ENCODE data around the gene PPP1R16B. TPM values are rescaled to one million over a fixed set of nuclear protein-coding genes. Genes with fewer than 3 reads are reported as not detected.
A peak's percentile ranks its signal among the peaks of the same experiment; 100 is the strongest.
"Not testable (repeated sequence)": the region's sequence is repeated elsewhere in the genome, so short reads cannot be mapped to it uniquely, and the experiment has no call there.

The PPP1R16B gene
- total RNA-seq, 2 donors from 2014 or later: 1.6 to 4.7 TPM

DNA sequence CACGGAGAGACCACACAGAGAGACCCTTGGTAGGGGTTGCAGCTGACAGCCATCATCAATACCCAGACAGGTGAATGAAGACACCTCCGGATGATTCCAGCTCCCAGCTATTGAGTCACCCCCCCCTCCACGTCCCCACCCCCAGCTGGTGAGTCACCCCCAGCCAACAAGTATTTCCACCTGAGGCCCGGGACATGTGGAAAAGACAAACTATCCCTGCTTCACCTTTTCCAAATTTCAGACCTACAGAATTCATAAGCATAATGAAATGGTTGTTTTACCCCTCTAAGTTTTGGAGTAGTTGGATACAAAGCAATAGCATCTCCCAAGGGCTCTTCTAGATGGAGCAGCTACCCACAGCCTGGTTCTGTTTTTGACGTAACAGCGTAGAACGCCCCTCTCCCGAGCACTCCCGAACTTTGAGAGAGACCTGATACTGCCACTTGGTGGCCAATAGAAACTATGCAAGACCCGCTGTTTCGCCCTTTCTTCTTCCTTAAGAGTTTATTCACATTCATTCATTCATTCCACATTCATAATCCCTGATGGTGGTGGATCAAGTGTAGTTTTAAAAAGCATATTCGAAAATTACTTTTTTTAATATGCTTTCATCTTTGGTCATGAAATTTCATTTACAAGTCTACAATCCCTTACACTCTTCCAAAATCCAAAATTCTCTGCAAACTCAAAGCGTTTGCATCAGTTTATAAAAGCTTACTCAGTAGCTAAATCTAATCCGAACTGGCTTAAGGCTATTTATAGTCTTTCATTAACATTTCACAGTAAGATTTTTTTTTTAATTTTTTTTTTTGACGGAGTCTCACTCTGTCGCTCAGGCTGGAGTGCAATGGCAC is 15.1 kb upstream of the PPP1R16B start:
- Histone ChIP-seq H3K36me3 (replicated peaks in 1 of 2; ENCODE audit: insufficient read depth in 1 of 2, low read depth in 2 of 2) (no peaks in the 10 kb centered on the region), H3K4me3 (no peak overlapping the region), H3K27me3 (no peaks in the 10 kb centered on the region), H3K4me1 (no peaks in the 10 kb centered on the region), H3K9me3 (no peaks in the 10 kb centered on the region), H3K27ac (no peak overlapping the region)
- intact Hi-C loops (cut with DNase I): no loop called here
- DNase-seq (peak in 1 of 4 donors; percentile 33), ATAC-seq (no peak)
- peak in 6 of 7 experiments; percentile 41 to 57 (median 47) for TF ChIP-seq CTCF (IDR thresholded peaks at IDR 0.05)
- no peak for TF ChIP-seq POLR2A (IDR thresholded peaks at IDR 0.05)
- 34 to 35% methylated on average over 16 of the region's 16 CpGs for WGBS, 2 donors

DNA sequence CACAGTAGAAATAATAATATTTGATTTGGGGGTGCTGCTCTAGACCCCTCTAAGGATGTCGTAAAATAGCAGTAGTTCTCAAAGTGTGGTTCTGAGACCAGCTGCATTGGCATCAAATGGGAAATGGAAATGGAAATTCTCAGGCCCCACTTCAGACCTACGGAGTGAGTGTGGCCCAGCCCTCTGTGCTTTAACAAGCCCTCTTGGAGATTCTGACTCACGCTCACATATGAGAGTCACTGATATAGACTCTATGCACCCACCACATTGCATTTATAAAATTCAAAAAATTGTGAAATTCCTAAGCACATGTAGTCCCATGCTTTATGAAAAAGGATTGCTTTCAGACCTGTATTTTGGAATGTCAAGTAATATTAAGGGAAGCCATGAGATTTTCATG is 14.2 kb upstream of the PPP1R16B start:
- no peak overlapping the region for H3K27ac ChIP-seq
- no peaks in the 10 kb centered on the region for H3K27me3 ChIP-seq
- no peak for TF ChIP-seq POLR2A (IDR thresholded peaks at IDR 0.05)
- ATAC-seq (no peak), DNase-seq (no peak)
- H3K4me3 ChIP-seq: no peak overlapping the region
- H3K36me3 ChIP-seq (replicated peaks in 1 of 2; ENCODE audit: insufficient read depth in 1 of 2, low read depth in 2 of 2): no peaks in the 10 kb centered on the region
- WGBS, 2 donors: 50 to 70% methylated on average over 3 of the region's 3 CpGs
- intact Hi-C loops (cut with DNase I): no loop called here
- no peaks in the 10 kb centered on the region for H3K9me3 ChIP-seq
- H3K4me1 ChIP-seq: no peaks in the 10 kb centered on the region

DNA sequence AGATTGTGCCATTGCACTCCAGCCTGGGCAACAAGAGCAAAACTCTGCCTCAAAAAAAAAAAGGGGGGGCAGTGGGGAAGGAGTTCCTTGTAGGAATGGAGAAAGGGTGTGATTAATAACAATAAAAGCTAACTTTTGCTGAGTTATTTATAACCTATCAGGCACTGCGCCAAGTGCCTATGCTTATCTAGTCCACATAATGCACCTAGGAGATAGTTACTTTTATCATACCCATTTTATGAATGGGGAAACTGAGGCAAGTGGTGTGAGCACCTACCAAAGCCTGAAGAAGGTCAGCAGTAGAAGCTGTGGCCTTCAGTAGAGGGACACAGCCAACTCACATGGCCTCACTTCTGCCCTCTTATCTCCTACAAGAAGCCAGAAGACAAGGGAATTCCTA is 13.6 kb upstream of the PPP1R16B start:
- Histone ChIP-seq H3K4me3 (no peak overlapping the region), H3K4me1 (no peaks in the 10 kb centered on the region), H3K27ac (no peak overlapping the region), H3K36me3 (replicated peaks in 1 of 2; ENCODE audit: insufficient read depth in 1 of 2, low read depth in 2 of 2) (no peaks in the 10 kb centered on the region), H3K9me3 (no peaks in the 10 kb centered on the region), H3K27me3 (no peaks in the 10 kb centered on the region)
- intact Hi-C loops (cut with DNase I): no loop called here
- no peak for ATAC-seq
- no peak for TF ChIP-seq POLR2A (IDR thresholded peaks at IDR 0.05)
- no peak for TF ChIP-seq CTCF (IDR thresholded peaks at IDR 0.05)
- DNase-seq: no peak
- WGBS, 2 donors: 44 to 71% methylated on average over 1 of the region's 1 CpG

DNA sequence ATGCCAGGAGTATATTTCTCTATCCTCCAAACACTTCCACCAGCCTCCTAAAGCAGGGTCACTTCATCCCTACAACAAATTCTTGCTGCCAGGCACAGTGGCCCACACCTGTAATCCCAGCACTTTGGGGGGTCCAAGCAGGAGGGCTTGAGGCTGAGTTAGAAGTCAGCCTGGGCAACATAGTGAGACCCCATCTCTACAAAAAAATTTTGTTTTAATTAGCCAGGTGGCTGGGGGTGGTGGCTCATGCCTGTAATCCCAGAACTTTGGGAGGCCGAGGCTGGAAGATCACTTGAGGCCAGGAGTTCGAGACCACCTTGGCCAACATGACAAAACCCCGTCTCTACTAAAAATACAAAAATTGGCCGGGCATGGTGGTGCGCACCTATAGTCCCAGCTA is 11.4 kb upstream of the PPP1R16B start:
- H3K4me1 ChIP-seq, ATAC-seq: not testable (repeated sequence)
- WGBS, 2 donors: 87 to 100% methylated on average over 2 to 5 of the region's 5 CpGs

DNA sequence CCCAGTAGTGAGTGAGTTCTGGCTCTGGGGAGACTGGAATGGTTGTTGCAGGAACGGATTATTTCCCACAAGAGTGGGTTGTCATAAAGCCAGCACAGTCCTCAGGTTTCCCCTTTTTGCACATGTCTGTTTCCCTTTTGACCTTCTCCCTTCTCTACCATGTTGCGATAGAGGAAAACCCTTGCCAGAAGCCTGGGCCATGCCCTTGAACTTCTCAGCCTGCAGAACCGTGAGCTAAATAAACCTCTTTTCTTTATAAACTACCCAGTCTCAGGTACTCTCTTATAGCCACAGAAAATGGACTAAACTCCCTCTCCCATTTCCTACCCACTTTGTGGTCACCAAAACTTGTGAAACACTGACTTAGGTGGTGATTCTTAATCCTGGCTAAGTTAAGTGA is 7.2 kb upstream of the PPP1R16B start:
- Histone ChIP-seq H3K4me3 (no peak overlapping the region), H3K4me1 (no peaks in the 10 kb centered on the region), H3K9me3 (no peaks in the 10 kb centered on the region), H3K27me3 (no peaks in the 10 kb centered on the region), H3K27ac (no peak overlapping the region), H3K36me3 (replicated peaks in 1 of 2; ENCODE audit: insufficient read depth in 1 of 2, low read depth in 2 of 2) (no peaks in the 10 kb centered on the region)
- DNase-seq (no peak), ATAC-seq (no peak)
- no peak for TF ChIP-seq POLR2A (IDR thresholded peaks at IDR 0.05)
- no peak for TF ChIP-seq CTCF (IDR thresholded peaks at IDR 0.05)
- intact Hi-C loops (cut with DNase I): no loop called here
- 73 to 78% methylated on average over 3 of the region's 3 CpGs for WGBS, 2 donors

More for the DNA sequence above, 11.4 kb upstream of the PPP1R16B start:
- DNase-seq; H3K9me3 ChIP-seq; H3K36me3 ChIP-seq (replicated peaks in 1 of 2; ENCODE audit: insufficient read depth in 1 of 2, low read depth in 2 of 2); H3K27me3 ChIP-seq; H3K27ac ChIP-seq; H3K4me3 ChIP-seq; intact Hi-C loops (cut with DNase I): not testable (repeated sequence)

- Histone ChIP-seq H3K36me3 (replicated peaks in 1 of 2; ENCODE audit: insufficient read depth in 1 of 2, low read depth in 2 of 2) (no peaks in the 10 kb centered on the region), H3K4me3 (no peak overlapping the region), H3K27me3 (no peaks in the 10 kb centered on the region), H3K4me1 (no peaks in the 10 kb centered on the region), H3K9me3 (no peaks in the 10 kb centered on the region), H3K27ac (no peak overlapping the region)
- intact Hi-C loops (cut with DNase I): no loop called here
- ATAC-seq (peak; percentile 35), DNase-seq (no peak)
- 63 to 86% methylated on average over 4 of the region's 4 CpGs for WGBS, 2 donors
- TF ChIP-seq POLR2A (IDR thresholded peaks at IDR 0.05) (no peak), CTCF (IDR thresholded peaks at IDR 0.05) (no peak)
Observed at GRCh38 chr20:38799203-38799602, 6.3 kb upstream of the PPP1R16B start.

Data from body of pancreas (tissue), 4 donors.